Keratinocyte (primary cell): ENCODE measurements around the gene BCL2L11.

Experiments
- CTCF ChIP-seq, 3 experiments: IDR thresholded peaks in 1 of 3; conservative IDR thresholded peaks in 1 of 3; optimal IDR thresholded peaks in 1 of 3; 2 replicates in 2 of 3; 3 replicates in 1 of 3; pipeline versions ENCODE3 to v1.5.1; 2011; ENCODE audit warnings: low read length in 3 of 3, mild to moderate bottlenecking in 3 of 3, moderate library complexity in 2 of 3, control low read depth in 1 of 3, inconsistent platforms in 1 of 3; ENCODE audit not compliant: insufficient read depth in 2 of 3; ENCODE audit errors: extremely low read depth in 1 of 3
- EZH2 ChIP-seq: IDR thresholded peaks from one replicate; pipeline ENCODE4 v1.6.1; 2012; ENCODE audit warnings: inconsistent platforms, mild to moderate bottlenecking, low read length, moderate library complexity

GRCh38 chr2:111202266-111203040, 81.7 kb downstream of the BCL2L11 start:
- TF ChIP-seq CTCF (optimal IDR thresholded peaks at IDR 0.05 in 1 of 3, IDR thresholded peaks at IDR 0.05 in 1 of 3, conservative IDR thresholded peaks at IDR 0.05 in 1 of 3; ENCODE audit: extremely low read depth in 1 of 3, insufficient read depth in 2 of 3, low read length in 3 of 3): no peak
- no peak for TF ChIP-seq EZH2
